Mucosa of descending colon (tissue), 3 donors: ENCODE data around the gene RHBDL1. TPM values are rescaled to one million over a fixed set of nuclear protein-coding genes. Genes with fewer than 3 reads are reported as not detected.

Experiments
- ATAC-seq: fragments of 200-7000 bp; cut with Tn5 transposase; one replicate; pipeline ENCODE4 v1.9.1; 2020; ENCODE audit warnings: mild to moderate bottlenecking, moderate library complexity
- DNase-seq, 3 donors: peaks; one replicate each; pipeline ENCODE4 v3.0.0-alpha.2; 2020
- H3K36me3 ChIP-seq: fragments of 200-600 bp; one replicate; pipeline ENCODE4 v1.8.0; 2021; ENCODE audit warnings: low read depth, mild to moderate bottlenecking
- H3K4me1 ChIP-seq: fragments of 200-600 bp; one replicate; pipeline ENCODE4 v1.8.0; 2021; ENCODE audit warnings: low read depth, mild to moderate bottlenecking
- H3K4me3 ChIP-seq: fragments of 200-600 bp; one replicate; pipeline ENCODE4 v1.8.0; 2021; ENCODE audit warnings: mild to moderate bottlenecking
- H3K9me3 ChIP-seq: fragments of 200-600 bp; one replicate; pipeline ENCODE4 v1.8.0; 2021; ENCODE audit warnings: mild to moderate bottlenecking
- intact Hi-C, 2 donors: fragments of 100-400 bp; cut with DNase I in 1 of 2; cut with micrococcal nuclease in 1 of 2; formaldehyde crosslinking; loops; one replicate each; pipeline versions ENCODE4 v1.11.0 to v1.11.1; 2022; cut with DNase I, micrococcal nuclease
- total RNA-seq, 3 donors: library from RNA; stranded (reverse); fragmentation: NEBNext Ultra II Directional in 2 of 3; extraction: Animal tissue kit (Norgen Biotek cat#: 25700) in 2 of 3; gene quantifications; one replicate each; pipeline versions ENCODE4 v1.2.1 to v1.2.4, GENCODE V29; 2021 to 2023
- TF ChIP-seq, protein P1 (sequence below): fragments of 200-600 bp; IDR thresholded peaks from one replicate; pipeline ENCODE4 v1.8.0; 2022; ENCODE audit warnings: antibody characterized with exemption, mild to moderate bottlenecking
- donor health status: DM: no; HTN: no; CAD: no; lungs with moderate emphysema.
- donor health status: DM: no; HTN: no; CAD: no.
- donor health status: DM: no; HTN: yes; CAD: no.

Gene RHBDL1
- total RNA-seq, 3 donors from 2014 or later: 2.8 to 3.4 (median 3.0) TPM

DNA sequence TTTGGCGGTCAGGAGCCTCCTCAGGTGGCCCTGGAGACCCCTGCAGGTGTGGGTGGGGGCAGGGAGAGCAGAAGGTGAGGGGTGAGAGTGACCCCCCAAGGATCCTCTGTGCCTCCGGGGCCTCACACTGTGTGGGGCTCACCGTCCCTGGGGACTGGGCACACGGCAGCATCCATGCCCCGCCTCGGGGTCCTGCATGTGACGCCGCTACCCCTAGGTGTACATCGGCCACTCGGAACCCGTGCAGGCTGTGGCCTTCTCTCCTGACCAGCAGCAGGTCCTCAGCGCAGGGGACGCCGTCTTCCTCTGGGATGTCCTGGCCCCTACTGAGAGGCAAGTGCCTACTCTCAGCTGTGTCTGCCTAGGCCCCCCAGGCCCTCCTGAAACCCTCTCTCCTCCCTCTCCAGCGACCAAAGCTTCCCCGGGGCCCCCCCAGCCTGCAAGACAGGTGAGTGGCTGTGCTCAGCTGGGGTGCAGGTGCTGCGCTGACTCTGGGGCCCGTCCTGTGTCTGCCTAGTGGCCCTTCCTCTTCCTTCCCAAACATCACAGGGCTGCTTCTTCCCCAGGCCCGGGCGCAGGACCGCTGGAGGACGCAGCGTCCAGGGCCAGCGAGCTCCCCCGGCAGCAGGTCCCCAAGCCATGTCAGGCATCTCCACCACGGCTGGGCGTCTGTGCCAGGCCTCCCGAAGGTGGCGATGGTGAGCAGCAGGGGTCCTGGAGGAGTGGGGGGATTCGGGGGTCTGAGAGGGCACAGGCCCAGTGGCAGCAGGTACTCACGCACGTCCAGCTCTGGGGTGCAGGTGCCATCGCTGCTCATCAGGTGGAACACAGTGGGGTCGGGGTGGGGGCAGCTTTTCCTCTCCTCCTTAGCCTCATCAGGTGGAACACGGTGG, 16.5 kb upstream of the RHBDL1 start:
- no peak for ATAC-seq
- no peaks in the 10 kb centered on the region for H3K36me3 ChIP-seq
- intact Hi-C loops: loop anchor here in 1 of 2 donors (10.0 kb wide), 1 partner anchor 64 kb away; the partner anchor contains the start of gene RAB40C

DNA sequence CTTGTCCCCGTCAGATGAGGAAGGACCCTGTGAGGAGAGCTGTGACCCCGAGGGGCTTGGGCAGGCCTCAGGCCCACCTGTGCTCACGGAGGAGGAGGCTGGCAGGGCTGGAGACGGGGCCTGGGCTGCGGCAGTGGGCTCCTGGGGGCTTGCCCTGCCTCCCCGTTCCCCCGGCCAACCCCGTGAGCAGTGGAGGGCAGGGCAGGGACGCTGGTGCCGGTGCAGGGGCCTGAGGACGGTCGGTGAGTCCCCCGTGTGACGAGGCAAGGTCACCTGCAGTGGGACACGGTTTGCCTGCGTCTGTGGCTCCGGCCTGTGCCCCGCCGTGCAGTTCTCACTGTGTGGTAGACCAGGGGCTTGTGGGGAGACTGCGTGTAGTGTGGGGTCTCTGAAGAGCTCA, 15.9 kb upstream of the RHBDL1 start:
- ATAC-seq: no peak
- TF ChIP-seq, protein P1, sequence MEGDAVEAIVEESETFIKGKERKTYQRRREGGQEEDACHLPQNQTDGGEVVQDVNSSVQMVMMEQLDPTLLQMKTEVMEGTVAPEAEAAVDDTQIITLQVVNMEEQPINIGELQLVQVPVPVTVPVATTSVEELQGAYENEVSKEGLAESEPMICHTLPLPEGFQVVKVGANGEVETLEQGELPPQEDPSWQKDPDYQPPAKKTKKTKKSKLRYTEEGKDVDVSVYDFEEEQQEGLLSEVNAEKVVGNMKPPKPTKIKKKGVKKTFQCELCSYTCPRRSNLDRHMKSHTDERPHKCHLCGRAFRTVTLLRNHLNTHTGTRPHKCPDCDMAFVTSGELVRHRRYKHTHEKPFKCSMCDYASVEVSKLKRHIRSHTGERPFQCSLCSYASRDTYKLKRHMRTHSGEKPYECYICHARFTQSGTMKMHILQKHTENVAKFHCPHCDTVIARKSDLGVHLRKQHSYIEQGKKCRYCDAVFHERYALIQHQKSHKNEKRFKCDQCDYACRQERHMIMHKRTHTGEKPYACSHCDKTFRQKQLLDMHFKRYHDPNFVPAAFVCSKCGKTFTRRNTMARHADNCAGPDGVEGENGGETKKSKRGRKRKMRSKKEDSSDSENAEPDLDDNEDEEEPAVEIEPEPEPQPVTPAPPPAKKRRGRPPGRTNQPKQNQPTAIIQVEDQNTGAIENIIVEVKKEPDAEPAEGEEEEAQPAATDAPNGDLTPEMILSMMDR: no peak
- Histone ChIP-seq H3K4me1 (peaks cover 12% of the 10 kb centered on the region), H3K9me3 (no peaks in the 10 kb centered on the region), H3K36me3 (no peaks in the 10 kb centered on the region), H3K4me3 (no peak overlapping the region)
- intact Hi-C loops: loop anchor here (10.0 kb wide), 2 partner anchors 65 to 85 kb away; partner anchors contain the start of gene RAB40C (in 1 of the 2)
- DNase-seq: peak in 1 of 3 donors; percentile 46

More for the DNA sequence above, 16.5 kb upstream of the RHBDL1 start:
- DNase-seq: no peak
- H3K4me3 ChIP-seq: no peak overlapping the region
- TF ChIP-seq, protein P1: no peak
- H3K4me1 ChIP-seq: peaks cover 12% of the 10 kb centered on the region
- no peaks in the 10 kb centered on the region for H3K9me3 ChIP-seq

DNA sequence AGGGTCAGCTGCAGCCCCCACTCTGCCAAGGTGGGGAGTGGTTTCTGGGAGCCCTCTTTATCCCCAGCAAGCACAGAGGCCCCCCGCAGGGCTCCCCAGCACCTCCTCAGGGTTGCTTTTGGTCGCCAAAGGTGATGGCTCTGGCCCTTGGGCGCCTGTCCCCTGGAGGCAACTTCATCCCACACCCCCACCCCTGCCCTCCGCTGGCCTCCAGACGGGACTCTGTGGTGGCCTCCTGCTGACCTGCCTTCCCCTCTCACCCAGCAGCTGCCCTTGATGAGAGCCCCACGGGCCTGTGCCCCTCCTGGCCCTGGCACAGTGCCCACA, 15.4 kb upstream of the RHBDL1 start:
- Histone ChIP-seq H3K9me3 (no peaks in the 10 kb centered on the region), H3K4me3 (no peak overlapping the region), H3K4me1 (peaks cover 12% of the 10 kb centered on the region), H3K36me3 (no peaks in the 10 kb centered on the region)
- intact Hi-C loops: loop anchor here (10.0 kb wide), 1 partner anchor 85 kb away; no protein-coding TSS in a partner anchor
- DNase-seq (no peak), ATAC-seq (no peak)
- TF ChIP-seq, protein P1: no peak

DNA sequence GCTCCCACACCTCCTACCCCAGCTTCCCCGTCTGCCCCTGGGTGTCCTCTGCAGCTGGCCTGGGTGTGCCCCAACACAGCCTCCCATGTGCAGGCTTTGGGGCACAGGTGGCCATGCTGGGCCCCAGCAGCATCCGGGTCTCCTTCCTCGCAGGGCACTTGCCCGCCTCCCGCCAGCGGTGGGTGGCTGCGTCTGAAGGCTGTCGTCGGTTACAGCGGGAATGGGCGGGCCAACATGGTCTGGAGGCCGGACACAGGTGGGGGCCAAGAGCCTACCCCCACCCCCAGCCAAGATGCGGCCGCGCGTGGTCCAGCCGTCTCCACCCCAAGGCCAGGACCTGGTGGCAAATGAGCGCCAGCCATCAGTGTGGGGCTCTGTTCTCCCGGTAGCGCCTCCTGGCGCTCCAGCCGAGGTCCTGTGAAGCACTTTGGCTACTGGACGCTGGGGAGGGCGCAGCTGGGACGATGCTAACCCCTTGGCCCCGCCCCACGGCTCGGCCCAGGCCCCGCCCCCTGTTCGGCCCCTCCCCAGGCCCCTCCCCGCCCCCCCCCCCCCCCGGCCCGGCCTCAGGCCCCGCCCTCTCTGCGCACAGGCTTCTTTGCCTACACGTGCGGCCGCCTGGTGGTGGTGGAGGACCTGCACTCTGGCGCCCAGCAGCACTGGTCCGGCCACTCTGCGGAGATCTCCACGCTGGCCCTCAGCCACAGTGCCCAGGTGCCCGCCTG, 14.8 kb upstream of the RHBDL1 start:
- intact Hi-C loops: loop anchor here (10.0 kb wide), 1 partner anchor 86 kb away; no protein-coding TSS in a partner anchor
- Histone ChIP-seq H3K4me1 (peaks cover 12% of the 10 kb centered on the region), H3K36me3 (no peaks in the 10 kb centered on the region), H3K4me3 (no peak overlapping the region), H3K9me3 (no peaks in the 10 kb centered on the region)
- TF ChIP-seq, protein P1: peak; percentile 48
- peak; percentile 95 for ATAC-seq
- peak; percentile 91 to 93 (median 93) for DNase-seq

DNA sequence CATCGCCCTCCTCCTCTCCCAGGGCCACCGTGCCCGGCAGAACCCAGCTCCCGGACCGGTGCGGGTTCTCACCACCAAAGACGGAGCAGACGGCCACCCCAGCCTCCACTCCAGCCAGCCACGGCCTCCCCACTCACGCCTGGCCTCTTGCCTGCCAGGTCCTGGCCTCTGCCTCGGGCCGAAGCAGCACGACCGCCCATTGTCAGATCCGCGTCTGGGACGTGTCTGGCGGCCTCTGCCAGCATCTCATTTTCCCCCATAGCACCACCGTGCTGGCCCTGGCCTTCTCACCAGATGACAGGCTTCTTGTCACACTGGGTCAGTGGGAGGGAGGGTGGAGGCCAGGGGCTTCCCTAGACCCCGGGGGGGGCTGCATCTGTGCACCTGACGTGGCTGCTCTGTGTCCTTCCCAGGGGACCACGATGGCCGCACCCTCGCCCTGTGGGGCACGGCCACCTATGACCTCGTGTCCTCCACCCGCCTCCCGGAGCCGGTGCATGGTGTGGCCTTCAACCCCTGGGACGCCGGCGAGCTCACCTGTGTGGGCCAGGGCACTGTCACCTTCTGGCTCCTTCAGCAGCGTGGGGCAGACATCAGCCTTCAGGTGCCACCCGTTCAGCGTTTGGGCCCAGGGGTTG, 14.2 kb upstream of the RHBDL1 start:
- intact Hi-C loops: loop anchor here (10.0 kb wide), 1 partner anchor 87 kb away; no protein-coding TSS in a partner anchor

More for the DNA sequence above, 14.2 kb upstream of the RHBDL1 start:
- TF ChIP-seq, protein P1: no peak
- Histone ChIP-seq H3K4me1 (peaks cover 12% of the 10 kb centered on the region), H3K4me3 (no peak overlapping the region), H3K36me3 (no peaks in the 10 kb centered on the region), H3K9me3 (no peaks in the 10 kb centered on the region)
- ATAC-seq (no peak), DNase-seq (no peak)
